GM19328 (cell line): ENCODE results near the gene INSL3.

Experiments used
- ATAC-seq: cut with Tn5 transposase; IDR thresholded peaks from one replicate; pipeline ENCODE4 v1.9.1; 2021; ENCODE audit warnings: mild to moderate bottlenecking, moderate library complexity; ENCODE audit not compliant: unreplicated experiment

INSL3 gene, protein sequence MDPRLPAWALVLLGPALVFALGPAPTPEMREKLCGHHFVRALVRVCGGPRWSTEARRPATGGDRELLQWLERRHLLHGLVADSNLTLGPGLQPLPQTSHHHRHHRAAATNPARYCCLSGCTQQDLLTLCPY

DNA sequence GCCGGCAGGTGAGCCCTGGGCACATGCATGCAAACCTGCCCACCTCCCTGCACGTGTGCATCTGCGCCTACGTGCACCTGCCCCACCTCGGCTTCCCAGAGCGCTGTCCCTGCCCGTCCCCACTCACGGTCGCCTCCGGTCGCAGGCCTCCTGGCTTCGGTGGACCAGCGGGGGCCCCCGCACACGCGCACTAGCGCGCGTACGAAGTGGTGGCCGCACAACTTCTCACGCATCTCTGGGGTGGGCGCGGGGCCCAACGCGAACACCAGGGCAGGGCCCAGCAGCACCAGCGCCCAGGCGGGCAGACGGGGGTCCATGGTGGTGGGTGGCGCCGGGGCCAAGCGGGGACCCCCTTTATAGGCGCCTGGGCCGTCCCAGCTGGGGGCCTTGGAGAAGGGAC is at the start of gene INSL3:
INSL3 (minus strand) TSS at position 330 of the 400 bp plus-strand sequence; CDS start at position 317, 13 bp downstream.
- no peak for ATAC-seq

DNA sequence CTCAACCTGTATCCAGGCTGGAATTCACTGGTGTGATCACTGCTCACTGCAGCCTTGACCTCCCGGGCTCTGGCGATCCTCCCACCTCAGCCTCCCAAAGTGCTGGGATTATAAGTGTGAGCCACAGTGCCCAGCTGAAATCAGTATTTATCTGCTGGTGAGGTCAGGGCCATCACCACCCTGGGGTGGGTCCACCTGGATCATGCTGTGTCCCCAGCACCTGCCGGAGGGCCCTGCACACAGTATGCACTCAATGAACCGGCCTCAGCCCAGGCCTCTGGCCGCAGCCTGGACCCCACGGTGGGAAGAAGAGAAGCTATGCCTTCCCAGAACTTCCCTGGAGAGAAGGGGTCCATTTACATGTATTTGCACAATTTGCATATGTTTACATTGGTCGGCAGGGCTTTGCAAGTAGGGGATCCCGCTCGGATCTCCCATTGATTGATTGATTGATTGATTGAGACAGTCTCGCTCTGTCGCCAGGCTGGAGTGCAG is 47.8 kb upstream of the INSL3 start:
- ATAC-seq = no peak

DNA sequence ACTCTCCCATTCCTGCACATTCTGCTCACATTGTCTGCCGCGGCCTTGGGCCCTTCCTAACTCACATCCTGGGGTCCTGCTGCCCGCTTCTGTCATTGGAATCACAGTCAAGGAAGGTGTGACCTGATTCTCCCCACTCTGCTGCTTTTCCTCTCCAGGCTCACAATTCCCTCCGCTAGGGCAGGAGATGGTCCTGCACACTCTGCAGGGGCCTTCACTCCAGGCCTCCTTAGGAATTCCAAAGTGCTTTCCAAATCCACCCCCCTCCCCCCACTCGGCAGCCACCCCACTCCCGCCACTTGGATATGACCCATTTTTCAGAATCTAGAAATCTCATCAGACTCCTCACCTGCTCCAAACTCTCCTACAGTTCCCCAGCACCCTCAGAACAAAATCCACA is 47.4 kb upstream of the INSL3 start:
- no peak for ATAC-seq

DNA sequence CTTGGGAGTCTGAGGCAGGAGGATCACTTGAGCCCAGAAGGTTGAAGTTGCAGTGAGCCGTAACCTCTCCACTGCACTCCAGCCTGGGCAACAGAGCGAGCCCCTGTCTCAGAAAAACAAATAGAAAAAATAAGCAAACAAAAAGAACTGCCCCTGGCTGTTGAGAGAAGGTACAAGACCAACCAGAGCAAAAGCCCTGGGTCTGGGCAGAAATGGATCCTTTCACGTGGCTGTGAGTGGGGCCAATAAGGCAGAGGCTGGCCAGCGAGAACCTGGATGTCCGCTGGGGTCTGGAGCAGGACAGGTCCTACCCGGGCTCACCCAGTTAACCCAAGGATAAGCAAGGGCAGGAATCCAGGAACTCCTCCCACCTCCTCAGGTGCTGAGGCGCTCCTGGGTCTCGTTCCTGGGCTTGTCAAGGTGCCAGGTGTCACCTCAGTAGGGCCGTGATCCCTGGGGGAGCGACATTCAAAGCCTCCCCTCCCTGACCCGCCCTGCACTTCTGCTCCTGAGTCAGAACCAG is 45.7 kb upstream of the INSL3 start:
- no peak for ATAC-seq

DNA sequence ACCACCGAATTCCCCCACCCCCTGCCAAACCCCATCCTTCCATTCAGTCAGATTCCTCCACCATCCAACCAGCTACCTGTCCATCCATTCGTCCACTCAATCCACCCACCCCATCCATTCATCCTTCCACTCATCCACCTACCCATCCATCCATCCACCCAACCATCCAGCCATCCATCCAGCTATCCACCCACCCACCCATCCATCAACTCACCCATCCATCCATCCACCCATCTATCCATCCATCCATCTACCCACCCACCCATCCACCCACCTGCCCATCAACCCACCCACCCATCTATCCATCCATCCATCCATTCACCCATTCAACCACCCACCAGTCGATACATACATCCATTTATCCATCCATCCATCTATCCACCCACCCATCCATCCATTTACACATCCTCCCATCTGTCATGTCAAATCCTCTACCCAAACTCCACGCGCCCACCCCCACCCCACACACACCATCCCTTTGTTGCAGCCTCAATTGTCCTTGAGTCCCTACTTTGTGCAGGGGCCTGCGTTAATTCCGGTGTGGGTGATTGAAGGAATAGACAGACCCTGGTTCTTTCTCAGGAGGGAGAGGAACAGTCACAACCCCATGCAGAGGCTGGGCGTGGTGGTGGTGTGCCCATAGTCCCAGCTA is 45.1 kb upstream of the INSL3 start:
- no peak for ATAC-seq

DNA sequence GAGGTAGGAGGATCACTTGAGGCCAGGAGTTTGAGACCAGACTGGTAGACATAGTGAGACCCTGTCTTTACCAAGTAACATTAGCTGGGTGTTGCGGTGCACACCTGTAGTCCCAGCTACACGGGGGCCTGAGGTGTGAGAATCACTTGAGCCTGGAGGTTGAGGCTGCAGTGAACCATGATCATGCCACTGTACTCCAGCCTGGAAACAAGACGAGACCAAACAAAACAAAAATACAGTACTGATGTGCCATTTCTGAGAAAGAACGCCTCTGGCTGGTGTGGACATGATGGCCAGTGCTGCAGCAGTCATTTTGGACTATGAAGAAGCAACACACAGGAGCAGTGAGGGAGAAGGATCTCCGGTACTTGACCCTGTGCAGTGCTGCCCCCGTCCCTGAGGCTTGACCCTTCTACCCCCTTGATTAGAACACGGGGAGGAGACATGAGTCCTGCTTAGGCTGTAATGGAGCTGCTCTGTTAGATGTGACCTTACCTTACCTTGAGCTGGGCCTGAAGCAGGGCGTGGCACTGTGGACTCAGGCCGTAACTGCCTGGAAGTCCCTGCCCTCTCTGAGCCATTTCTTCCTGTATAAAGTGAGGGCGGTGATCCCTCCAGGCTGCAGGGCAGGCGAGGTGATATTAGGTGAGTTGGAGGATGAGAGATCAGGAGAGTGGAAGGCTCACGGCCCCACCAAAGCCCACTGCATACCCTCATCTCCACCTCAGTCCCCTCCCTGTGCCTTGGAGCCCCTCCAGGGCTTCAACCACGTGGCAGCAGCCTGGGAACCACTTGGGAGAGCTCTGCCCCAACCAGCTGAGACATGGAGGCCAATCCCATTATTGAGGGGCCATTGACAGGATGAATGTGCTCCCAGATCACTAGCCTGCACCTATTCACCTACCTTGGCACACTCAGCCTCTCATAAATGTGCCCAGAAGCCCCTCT is 44.3 kb upstream of the INSL3 start:
- ATAC-seq = no peak

DNA sequence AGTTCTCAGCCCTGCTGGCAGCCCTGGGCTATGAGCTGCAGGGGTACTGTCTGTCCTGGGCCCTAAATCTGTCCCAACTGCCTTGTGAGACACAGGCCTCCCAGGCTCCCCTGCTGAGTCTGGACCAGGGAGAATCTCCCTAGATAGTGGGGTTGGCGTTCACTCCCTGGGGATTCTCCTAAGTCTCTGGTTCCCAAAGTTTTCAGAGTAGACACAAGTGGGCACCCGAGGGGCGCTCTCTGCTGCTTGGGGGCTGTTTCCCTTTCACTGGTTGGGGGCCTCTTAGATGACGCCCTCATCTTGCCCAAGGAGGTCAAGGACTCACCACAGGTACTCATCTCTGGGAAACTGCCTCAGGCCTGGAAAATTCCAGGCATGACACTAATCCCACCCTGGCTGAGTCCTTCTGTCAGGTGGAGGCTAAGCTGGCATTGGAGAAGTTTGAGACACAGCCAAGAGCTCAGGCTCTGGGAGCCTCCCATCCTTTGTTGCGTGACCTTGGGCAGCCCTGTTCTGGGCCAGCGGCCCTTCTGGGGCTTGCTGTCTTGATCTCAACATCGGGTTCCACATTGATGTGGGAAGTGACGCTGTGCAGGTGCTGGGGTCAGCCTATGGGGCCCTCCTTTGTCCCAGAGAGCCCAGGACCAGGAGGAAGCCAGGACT is 42.3 kb upstream of the INSL3 start:
- ATAC-seq = no peak

DNA sequence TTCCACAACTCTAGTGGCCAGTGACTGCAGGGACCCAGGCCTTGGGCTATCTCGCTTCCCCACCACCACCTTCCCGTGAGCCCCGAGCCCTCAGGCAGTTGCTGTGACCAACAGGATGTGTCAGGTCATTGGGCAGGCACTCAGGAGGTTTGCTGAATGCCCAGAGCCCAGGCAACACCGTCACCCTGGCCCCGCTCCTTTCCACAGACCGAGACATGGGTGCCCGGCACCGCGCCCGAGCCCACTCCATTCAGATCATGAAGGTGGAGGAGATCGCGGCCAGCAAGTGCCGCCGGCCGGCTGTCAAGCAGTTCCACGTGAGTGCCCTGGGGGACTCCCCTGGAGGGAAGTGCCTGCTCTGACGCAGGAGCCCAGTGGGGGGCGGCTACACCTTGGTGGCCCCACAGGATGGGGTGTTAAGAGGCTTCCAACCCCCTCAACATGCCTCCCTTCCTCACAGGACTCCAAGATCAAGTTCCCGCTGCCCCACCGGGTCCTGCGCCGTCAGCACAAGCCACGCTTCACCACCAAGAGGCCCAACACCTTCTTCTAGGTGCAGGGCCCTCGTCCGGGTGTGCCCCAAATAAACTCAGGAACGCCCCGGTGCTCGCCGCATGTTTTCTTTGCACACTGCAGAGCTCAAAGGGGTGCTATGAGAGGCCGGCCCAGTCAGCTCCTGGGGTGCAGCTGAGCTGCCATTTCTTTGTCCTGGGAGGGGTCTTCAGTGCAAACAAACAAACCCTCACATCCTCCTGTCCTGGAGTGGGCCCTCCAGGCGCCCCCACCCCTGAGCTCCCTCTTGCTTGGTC is 41.6 kb upstream of the INSL3 start:
- ATAC-seq = no peak

DNA sequence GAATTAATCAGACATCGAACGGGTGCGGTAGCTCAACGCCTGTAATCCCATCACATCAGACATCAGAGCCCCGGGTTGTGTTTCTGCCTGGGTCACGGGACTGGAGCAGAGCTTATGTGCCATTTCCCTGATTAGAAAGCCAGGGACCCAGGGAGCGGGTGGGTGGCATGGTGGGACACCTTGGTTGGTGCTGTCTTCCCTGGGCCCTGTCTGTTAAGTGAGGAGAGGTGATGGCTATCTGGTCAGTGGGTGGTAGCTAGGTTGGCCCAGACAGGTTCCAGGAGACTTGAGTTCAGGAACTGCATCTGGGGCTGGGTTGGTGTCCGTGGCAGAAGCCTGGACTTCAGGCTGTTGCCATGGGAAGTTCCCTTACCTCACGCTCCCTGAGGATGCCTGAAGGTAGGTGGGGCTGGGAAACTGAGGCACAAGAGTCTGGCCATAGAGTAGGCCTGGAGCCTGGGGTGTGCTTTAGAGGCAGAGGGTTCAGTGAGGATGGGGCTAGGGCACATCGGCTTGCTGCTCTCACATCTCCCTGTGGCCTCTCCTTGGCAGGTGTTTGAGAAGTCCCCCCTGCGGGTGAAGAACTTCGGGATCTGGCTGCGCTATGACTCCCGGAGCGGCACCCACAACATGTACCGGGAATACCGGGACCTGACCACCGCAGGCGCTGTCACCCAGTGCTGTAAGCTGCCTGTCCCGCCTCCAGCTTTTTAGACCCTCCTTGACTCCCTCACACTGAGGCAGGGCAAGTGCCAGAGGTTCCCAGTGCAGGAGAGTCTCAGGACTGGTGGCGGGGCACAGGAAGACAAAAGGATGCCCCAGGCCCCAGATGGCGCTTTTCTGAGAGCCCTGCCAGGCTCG is 40.5 kb upstream of the INSL3 start:
- no peak for ATAC-seq

DNA sequence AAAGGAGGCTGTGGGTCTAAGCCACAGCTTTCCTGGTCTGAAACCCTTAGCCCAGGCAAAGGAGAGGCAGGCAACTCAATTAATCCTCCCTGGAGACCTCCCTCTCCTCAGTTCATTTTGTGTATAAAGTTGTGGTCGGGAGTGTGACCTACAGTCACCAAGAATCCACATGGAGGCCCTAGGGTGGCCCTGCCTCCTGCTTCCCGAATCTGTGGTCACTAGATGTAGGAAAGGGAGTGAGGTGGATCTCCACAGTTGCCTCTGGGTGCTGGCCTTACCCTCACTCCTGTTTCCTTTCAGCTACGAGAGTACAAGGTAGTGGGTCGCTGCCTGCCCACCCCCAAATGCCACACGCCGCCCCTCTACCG is 39.7 kb upstream of the INSL3 start:
- ATAC-seq = no peak

DNA sequence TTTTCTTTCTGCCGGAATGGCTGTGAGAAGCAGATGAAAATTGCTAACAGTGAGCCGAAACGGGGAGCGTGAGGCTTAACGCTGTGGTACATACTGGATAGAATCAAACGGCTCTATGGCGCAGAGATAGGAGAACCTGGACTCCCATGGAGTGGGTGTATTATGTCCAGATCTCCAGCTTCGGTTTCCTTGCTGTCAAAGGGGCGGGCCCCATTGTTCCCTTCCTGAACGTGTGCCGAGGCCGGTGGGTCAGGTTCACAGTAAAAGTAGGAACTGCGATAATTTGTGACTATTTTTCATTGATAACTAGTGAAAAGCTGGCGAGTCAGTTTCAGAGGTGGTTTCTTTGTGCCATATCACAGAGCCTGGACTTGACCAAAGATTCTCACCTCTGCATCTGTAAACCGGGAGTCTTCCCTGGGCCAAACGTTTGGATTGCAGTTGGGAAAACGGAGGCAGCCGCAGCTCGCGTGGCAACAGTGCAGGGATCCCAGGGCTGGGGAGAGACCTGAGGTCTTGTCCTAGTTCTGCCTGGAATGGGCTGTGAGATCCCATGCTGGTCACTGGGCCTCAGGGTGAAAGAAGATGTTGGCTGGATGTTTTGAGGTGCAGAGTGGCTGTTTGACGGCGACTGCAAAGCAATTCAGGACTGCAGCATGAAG is 39.1 kb upstream of the INSL3 start:
- ATAC-seq = no peak

DNA sequence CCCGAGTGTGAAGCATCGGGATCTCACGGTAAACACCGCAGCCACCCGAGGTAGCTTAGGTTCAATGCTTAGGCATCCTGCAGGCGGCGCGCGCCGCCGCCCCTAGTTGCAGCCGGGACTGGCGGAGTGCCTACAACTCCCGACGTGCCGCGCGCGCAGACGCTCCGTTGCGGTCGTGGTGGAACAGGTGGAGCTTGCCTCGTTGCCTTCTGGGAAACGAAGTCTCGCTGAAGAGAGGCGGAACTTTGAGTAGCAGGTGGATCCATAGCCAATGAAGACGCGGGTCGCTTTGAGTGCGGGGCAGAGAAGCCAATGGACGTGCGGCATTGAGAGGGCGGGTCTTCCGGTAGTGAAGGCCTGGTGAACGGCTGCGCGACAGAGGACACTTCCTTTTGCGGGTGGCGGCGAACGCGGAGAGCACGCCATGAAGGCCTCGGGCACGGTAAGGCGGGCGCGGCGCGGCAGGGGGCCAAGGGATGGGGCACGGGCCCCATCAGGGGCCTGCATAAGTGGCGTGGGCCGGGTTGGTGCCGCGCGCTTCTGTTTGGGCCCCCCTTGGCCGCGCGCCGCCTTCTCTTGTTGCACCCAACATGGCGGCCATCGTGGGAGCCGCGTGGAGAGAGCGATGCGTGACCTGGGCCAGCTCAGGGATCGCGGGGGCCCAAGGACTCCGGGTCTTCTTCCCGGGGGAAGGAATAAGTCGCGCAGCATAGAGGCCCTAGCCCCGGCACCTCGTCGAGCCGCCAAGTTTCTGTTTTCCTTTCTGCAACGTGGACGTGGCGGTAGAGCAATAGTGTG is 38.4 kb upstream of the INSL3 start, which contains the start of gene RPL18A:
RPL18A (plus strand) TSS at position 378 of the 798 bp plus-strand sequence; CDS start at position 425, 47 bp downstream.
- ATAC-seq = peak; percentile 94

DNA sequence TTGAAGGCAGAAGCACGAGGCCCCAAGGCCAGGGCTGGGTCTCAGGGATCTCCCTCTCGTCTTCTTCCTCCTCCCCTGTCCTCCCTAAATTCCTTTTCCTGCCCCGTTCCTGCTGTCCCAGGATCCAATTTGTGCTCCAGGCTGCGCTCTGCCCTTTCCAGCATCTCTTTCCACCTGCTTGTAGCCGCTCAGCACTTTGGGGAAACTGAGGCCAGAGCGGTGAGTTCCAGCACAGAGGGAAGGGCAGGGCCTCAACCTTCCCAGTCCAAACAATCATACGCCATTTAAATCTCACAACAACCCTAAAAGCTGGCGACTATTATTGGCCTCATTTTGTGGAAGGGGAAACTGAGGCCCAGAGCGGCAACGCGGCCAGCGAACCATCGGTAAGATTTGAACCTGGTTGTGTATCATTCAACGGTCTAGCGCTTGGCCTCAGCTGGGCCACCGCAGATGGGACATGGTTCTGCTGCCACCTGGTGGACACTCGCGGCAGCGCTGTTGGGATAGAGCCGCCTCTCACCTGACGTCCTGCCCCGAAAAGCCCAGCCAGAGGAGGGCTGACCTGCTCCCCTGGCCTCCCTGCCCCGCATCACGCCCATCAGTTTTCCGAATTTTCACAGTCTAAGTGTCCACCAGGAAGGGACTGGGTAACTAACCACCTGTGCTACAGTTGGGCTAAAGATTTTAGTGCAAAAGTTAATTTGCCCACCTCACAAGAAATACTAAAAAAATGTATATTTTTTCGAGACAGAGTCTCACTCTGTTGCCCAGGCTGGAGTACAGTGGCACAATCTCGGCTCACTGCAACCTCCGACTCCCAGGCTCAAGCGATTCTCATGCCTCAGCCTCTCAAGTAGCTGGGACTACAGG is 34.2 kb upstream of the INSL3 start:
- ATAC-seq = no peak

DNA sequence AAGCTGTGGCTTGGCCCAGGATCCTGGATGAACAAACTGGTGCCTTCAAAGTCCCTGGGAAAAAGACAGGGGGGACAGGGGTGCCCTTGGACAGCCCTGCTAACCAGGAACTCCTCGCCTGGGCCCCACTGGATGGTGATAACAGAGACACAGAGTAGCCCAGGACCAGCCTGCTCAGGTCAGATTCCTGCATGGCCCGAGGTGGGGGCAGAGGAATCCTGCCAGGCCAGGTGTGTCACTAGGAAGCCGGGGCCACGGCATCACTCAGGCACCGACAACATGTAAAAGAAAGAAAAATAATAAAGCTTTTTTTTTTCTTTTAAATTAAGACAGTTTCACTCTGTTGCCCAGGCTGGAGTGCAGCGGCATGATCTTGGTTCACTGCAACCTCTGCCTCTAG is 32.7 kb upstream of the INSL3 start:
- ATAC-seq = no peak

DNA sequence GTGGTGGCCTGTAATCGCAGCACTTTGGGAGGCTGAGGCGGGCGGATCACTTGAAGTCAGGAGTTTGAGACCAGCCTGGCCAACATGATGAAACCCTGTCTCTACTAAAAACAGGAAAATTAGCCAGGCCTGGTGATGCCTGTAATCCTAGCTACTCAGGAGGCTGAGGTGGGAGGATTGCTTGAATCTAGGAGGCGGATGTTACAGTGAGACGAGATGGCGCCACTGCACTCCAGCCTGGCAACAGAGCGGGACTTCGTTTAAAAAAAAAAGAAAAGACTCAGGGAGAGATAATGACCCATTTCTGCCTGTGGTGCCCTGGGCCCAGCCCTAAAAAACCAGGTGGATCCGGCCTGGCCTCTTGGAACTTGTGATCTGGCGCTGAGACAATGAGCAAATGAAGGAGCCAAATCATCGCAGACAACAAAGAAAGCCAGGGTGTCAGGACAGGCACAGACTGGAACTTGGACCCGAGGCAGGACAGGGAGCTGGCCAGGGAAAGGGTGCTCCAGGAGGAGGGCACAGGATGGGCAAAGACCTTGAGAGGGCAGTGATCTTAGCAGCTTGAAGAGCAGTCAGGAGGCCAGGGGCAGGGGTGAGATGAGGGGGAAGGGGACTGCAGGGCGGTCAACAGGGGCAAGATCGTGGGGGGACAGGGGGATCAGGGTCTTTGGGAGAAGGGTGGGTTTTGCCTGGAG is 27.4 kb upstream of the INSL3 start:
- no peak for ATAC-seq
